Gastroesophageal sphincter (tissue), 4 donors: Measurements from ENCODE around the gene SPOCD1. TPM values are rescaled to one million over a fixed set of nuclear protein-coding genes. Genes with fewer than 3 reads are reported as not detected.

Source experiments
- ATAC-seq: fragments of 150-250 bp; one replicate; pipeline ENCODE4 v1.9.1; 2016; ENCODE audit warnings: mild to moderate bottlenecking, moderate library complexity
- H3K27ac ChIP-seq, 4 donors: fragments of 200-600 bp; sonication (generic) in 3 of 4; 1 replicate in 3 of 4; 2 replicates in 1 of 4; pipeline ENCODE4 v1.5.1; 2016 to 2019
- H3K27me3 ChIP-seq: fragments of 200-600 bp; sonication (generic); one replicate; pipeline ENCODE4 v1.5.1; 2019
- H3K36me3 ChIP-seq, 2 donors: fragments of 200-600 bp; sonication (generic); one replicate each; pipeline ENCODE4 v1.5.1; 2019; ENCODE audit warnings: control low read depth in 1 of 2
- H3K4me1 ChIP-seq, 3 donors: fragments of 200-600 bp; sonication (generic); 1 replicate in 2 of 3; 2 replicates in 1 of 3; pipeline ENCODE4 v1.5.1; 2016 to 2019; ENCODE audit warnings: control low read depth in 2 of 3
- H3K4me3 ChIP-seq, 2 donors: fragments of 200-600 bp; sonication (generic); one replicate each; pipeline ENCODE4 v1.5.1; 2019; ENCODE audit warnings: mild to moderate bottlenecking in 1 of 2, moderate library complexity in 1 of 2
- H3K9me3 ChIP-seq, 3 donors: fragments of 200-600 bp; sonication (generic); one replicate each; pipeline ENCODE4 v1.5.1; 2017 to 2019; ENCODE audit warnings: control low read depth in 2 of 3
- CTCF ChIP-seq, 4 experiments: fragments of 200-600 bp in 2 of 4; fragments of 450-650 bp in 2 of 4; sonication (generic) in 1 of 4; IDR thresholded peaks; one replicate each; pipeline ENCODE4 v1.5.1; 2017 to 2019; ENCODE audit warnings: antibody characterized with exemption in 4 of 4, mild to moderate bottlenecking in 2 of 4, moderate library complexity in 2 of 4
- EP300 ChIP-seq: sonication (generic); formaldehyde crosslinking; IDR thresholded peaks from one replicate; pipeline ENCODE4 v1.6.1; 2017; ENCODE audit warnings: antibody characterized with exemption, mild to moderate bottlenecking
- POLR2A ChIP-seq, 2 donors: fragments of 450-650 bp; IDR thresholded peaks; one replicate each; pipeline ENCODE4 v1.6.1; 2017; ENCODE audit warnings: antibody characterized with exemption in 2 of 2, mild to moderate bottlenecking in 2 of 2, moderate library complexity in 1 of 2
- POLR2AphosphoS5 ChIP-seq: sonication (generic); formaldehyde crosslinking; IDR thresholded peaks from one replicate; pipeline ENCODE4 v1.6.1; 2017; ENCODE audit warnings: antibody characterized with exemption
- WGBS, 2 donors: methylation state at CpG; one replicate each; pipeline ENCODE4 v1.1.5; 2018; ENCODE audit warnings: low coverage in 1 of 2; 5-methylcytosine and 5-hydroxymethylcytosine counted together
- total RNA-seq, 4 donors: library from RNA; depleted of rRNA; stranded (reverse); fragments of >200 nt; gene quantifications; one replicate each; pipeline ENCODE4 v1.1.0, GENCODE V29; 2016

The SPOCD1 gene
- total RNA-seq, 4 donors from 2014 or later: 0.27 to 1.6 (median 1.3) TPM; not detected in 1

GRCh38 chr1:31812158-31812829, 3.5 kb downstream of the SPOCD1 start:
- H3K4me3 ChIP-seq: no peak overlapping the region
- H3K27ac ChIP-seq: no peak overlapping the region
- WGBS, 2 donors: 83 to 86% methylated on average over 5 to 9 of the region's 9 CpGs
- H3K9me3 ChIP-seq: no peaks in the 10 kb centered on the region
- no peaks in the 10 kb centered on the region for H3K27me3 ChIP-seq
- no peaks in the 10 kb centered on the region for H3K36me3 ChIP-seq
- no peak for ATAC-seq
- no peaks in the 10 kb centered on the region for H3K4me1 ChIP-seq
- TF ChIP-seq EP300 (no peak), POLR2AphosphoS5 (no peak), CTCF (IDR thresholded peaks at IDR 0.05) (no peak), POLR2A (IDR thresholded peaks at IDR 0.05) (no peak)

DNA sequence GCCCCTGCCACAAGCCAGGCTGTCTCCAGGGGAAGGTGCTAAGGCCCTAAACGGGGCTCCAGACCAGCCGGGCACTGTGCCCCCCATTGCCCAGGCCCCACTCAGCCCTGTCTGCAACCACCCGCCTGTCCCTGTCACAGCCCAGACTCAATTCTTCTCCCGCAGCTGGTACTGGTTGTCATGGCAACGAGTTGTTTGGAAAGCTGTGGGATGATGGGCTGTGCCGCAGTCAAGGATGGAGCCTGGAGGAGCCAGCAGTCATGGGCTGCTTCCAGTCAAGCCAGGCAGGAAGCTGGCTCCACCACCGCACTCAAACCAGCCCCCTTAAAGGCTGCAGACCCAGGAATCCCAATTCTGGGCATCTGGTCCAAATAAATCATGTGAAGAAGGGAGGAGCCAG, 4.2 kb downstream of the SPOCD1 start:
- Histone ChIP-seq H3K36me3 (no peaks in the 10 kb centered on the region), H3K4me1 (no peaks in the 10 kb centered on the region), H3K27ac (no peak overlapping the region), H3K9me3 (no peaks in the 10 kb centered on the region), H3K27me3 (no peaks in the 10 kb centered on the region), H3K4me3 (no peak overlapping the region)
- no peak for ATAC-seq
- WGBS, 2 donors: 20% methylated on average over 1 of the region's 7 CpGs; no CpG with 5 or more reads in 1 of the 2 donors
- TF ChIP-seq POLR2A (IDR thresholded peaks at IDR 0.05): no peak
- TF ChIP-seq CTCF (IDR thresholded peaks at IDR 0.05): no peak
- no peak for TF ChIP-seq EP300
- no peak for TF ChIP-seq POLR2AphosphoS5

GRCh38 chr1:31809698-31810097, 6.1 kb downstream of the SPOCD1 start:
- no peak for TF ChIP-seq CTCF (IDR thresholded peaks at IDR 0.05)
- no peak for TF ChIP-seq POLR2A (IDR thresholded peaks at IDR 0.05)
- no peak for TF ChIP-seq EP300
- TF ChIP-seq POLR2AphosphoS5: no peak
- no peaks in the 10 kb centered on the region for H3K36me3 ChIP-seq
- no peak overlapping the region for H3K27ac ChIP-seq
- H3K4me1 ChIP-seq: no peaks in the 10 kb centered on the region
- 52 to 76% methylated on average over 4 of the region's 4 CpGs for WGBS, 2 donors
- no peak overlapping the region for H3K4me3 ChIP-seq
- no peaks in the 10 kb centered on the region for H3K27me3 ChIP-seq
- no peak for ATAC-seq
- no peaks in the 10 kb centered on the region for H3K9me3 ChIP-seq

DNA sequence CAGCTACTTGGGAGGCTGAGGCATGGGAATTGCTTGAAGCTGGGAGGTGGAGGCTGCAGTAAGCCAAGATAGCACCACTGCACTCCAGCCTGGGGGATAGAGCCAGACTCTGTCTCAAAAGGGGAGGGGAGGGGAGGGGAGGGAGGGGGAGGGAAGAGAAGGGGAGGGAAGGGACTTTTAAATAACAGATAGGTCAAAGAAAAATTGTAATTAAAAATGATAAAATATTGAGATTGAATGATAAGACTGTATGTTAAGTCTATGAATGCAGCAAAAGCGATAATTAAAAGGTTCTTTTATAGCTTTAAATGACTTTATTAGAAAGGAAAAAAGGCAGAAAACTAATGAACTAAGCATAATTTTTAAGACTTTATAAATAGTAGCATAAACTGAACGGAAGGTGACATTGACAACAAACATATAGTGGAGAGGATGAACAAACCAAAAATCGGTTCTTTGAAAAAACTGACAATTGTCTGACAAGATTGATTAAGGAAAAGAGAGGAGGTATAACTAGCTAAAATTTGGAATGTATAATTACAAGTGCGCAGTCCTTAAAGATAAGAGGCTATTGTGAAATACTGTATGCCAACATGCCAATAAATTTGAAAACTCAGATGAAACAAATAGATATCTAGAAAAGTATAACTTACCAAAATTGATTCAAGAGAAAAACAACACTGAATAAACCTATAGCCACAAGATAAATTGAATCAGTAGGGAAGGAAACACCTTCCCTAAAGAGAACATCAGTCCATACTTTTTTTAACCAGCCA, 8.4 kb downstream of the SPOCD1 start:
- no peaks in the 10 kb centered on the region for H3K9me3 ChIP-seq
- H3K4me1 ChIP-seq: no peaks in the 10 kb centered on the region
- no peaks in the 10 kb centered on the region for H3K36me3 ChIP-seq
- no peak overlapping the region for H3K4me3 ChIP-seq
- H3K27ac ChIP-seq: no peak overlapping the region
- H3K27me3 ChIP-seq: no peaks in the 10 kb centered on the region
- TF ChIP-seq POLR2AphosphoS5 (no peak), EP300 (no peak), CTCF (IDR thresholded peaks at IDR 0.05) (no peak), POLR2A (IDR thresholded peaks at IDR 0.05) (no peak)
- whole genome bisulfite sequencing, 2 donors: 67 to 77% methylated on average over 3 to 4 of the region's 4 CpGs
- ATAC-seq: no peak

DNA sequence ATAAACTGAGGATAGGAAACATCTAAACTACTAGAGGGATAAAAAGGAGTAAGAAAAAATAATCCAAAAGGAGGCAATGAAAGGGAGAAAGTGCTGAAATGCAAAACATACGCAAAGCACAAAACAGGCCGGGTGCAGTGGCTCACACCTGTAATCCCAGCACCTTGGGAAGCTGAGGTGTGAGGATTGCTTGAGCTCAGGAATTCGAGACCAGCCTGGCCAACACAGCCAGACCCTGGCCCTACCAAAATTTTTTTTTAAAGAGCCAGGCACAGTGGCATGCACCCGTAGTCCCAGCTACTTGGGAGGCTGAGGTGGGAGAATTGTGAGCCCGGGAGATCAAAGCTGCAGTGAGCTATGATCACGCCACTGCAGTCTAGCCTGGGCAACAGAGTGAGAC, 10.5 kb downstream of the SPOCD1 start:
- TF ChIP-seq EP300 (no peak), POLR2A (IDR thresholded peaks at IDR 0.05) (no peak), POLR2AphosphoS5 (no peak), CTCF (IDR thresholded peaks at IDR 0.05) (no peak)
- no peaks in the 10 kb centered on the region for H3K27me3 ChIP-seq
- H3K4me1 ChIP-seq: no peaks in the 10 kb centered on the region
- no peaks in the 10 kb centered on the region for H3K9me3 ChIP-seq
- H3K36me3 ChIP-seq: no peaks in the 10 kb centered on the region
- no peak overlapping the region for H3K4me3 ChIP-seq
- no peak for ATAC-seq
- H3K27ac ChIP-seq: no peak overlapping the region
- 76 to 97% methylated on average over 3 to 6 of the region's 6 CpGs for WGBS, 2 donors
